ENCODE measurements around the gene CYBA.

DNA sequence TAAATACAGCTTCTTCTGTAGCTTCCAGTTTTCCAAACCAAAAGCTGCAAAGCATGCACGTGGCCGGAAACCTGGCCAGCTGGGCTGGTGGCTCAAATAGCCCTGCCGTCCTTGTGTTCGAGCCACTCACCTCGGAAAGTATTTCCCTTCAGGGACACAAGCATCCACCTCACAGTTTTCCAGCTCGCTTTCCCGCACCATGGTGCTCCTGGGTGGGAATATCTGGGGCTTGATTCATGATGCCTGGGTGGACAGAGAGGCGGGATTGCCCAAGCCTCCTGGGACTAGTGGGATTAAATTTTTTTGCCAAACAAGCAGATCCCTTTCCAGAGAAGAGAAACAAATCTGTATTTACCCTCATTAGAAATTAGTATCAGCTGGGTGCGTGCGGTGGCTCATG is 19.1 kb upstream of the CYBA start:
- TF ChIP-seq EP300 (IDR thresholded peaks at IDR 0.05; ENCODE audit: low read depth): no peak
- no peak for TF ChIP-seq CTCF (IDR thresholded peaks at IDR 0.05)
- TF ChIP-seq POLR2A (IDR thresholded peaks at IDR 0.05): no peak
- no peak for TF ChIP-seq POLR2AphosphoS5 (IDR thresholded peaks at IDR 0.05)

Data from transverse colon (tissue), 4 donors.